ENCODE results near the gene MRPL39.

The MRPL39 gene

DNA sequence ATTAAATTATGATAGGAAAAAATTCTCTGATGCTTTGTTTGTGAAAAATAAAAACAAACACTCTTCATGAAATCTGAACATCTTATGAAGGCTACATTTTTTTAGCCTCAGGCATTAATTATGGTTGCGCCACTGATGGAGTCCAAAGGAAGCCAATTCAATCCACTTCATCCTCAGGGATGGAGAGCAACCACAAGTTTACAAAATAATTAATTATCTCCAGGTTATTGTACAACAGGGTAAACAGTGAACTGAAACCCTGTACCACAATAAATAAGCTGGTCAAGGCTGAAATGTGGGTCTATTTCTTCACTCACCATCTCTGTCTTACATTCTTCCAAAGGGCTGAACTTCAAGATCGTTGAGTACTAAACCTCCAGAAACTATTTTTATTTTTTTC lies 49.2 kb downstream of the MRPL39 start:
- H3K4me3 ChIP-seq (ENCODE audit: low read depth, low read length): no peak overlapping the region
- DNase-seq (ENCODE audit: low read depth): no peak
- TF ChIP-seq, protein P1, sequence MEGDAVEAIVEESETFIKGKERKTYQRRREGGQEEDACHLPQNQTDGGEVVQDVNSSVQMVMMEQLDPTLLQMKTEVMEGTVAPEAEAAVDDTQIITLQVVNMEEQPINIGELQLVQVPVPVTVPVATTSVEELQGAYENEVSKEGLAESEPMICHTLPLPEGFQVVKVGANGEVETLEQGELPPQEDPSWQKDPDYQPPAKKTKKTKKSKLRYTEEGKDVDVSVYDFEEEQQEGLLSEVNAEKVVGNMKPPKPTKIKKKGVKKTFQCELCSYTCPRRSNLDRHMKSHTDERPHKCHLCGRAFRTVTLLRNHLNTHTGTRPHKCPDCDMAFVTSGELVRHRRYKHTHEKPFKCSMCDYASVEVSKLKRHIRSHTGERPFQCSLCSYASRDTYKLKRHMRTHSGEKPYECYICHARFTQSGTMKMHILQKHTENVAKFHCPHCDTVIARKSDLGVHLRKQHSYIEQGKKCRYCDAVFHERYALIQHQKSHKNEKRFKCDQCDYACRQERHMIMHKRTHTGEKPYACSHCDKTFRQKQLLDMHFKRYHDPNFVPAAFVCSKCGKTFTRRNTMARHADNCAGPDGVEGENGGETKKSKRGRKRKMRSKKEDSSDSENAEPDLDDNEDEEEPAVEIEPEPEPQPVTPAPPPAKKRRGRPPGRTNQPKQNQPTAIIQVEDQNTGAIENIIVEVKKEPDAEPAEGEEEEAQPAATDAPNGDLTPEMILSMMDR (IDR thresholded peaks at IDR 0.05; ENCODE audit: control insufficient read depth, extremely low read depth, insufficient read depth): no peak

GRCh38 chr21:25557180-25557579 lies 50.1 kb downstream of the MRPL39 start:
- TF ChIP-seq, protein P1 (IDR thresholded peaks at IDR 0.05; ENCODE audit: control insufficient read depth, extremely low read depth, insufficient read depth): no peak
- no peak overlapping the region for H3K4me3 ChIP-seq (ENCODE audit: low read depth, low read length)
- no peak for DNase-seq (ENCODE audit: low read depth)

GRCh38 chr21:25556091-25556490 lies 51.2 kb downstream of the MRPL39 start:
- DNase-seq (ENCODE audit: low read depth): no peak
- TF ChIP-seq, protein P1 (IDR thresholded peaks at IDR 0.05; ENCODE audit: control insufficient read depth, extremely low read depth, insufficient read depth): no peak
- no peak overlapping the region for H3K4me3 ChIP-seq (ENCODE audit: low read depth, low read length)

GRCh38 chr21:25555492-25555891 lies 51.8 kb downstream of the MRPL39 start:
- no peak overlapping the region for H3K4me3 ChIP-seq (ENCODE audit: low read depth, low read length)
- TF ChIP-seq, protein P1 (IDR thresholded peaks at IDR 0.05; ENCODE audit: control insufficient read depth, extremely low read depth, insufficient read depth): no peak
- DNase-seq (ENCODE audit: low read depth): no peak

DNA sequence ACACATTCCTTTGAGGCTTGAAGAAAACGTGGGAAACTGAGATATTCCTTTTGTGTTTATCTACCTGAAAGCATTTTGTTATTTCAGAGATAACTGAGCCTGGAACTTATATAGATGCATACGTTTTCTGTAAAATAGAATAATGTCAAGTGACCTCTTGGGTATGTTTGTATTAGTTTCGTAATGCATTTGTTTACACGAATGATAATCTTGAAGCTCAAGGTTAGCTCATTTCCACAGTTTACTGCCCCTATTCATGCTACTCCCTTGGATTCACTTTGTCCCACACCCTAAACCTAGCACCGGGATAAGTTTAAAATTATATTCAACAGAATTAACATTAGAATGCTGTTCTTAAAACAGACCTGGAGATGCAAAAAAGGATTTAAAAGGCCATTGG lies 54.4 kb downstream of the MRPL39 start:
- H3K4me3 ChIP-seq (ENCODE audit: low read depth, low read length): no peak overlapping the region
- DNase-seq (ENCODE audit: low read depth): no peak
- TF ChIP-seq, protein P1 (IDR thresholded peaks at IDR 0.05; ENCODE audit: control insufficient read depth, extremely low read depth, insufficient read depth): no peak

DNA sequence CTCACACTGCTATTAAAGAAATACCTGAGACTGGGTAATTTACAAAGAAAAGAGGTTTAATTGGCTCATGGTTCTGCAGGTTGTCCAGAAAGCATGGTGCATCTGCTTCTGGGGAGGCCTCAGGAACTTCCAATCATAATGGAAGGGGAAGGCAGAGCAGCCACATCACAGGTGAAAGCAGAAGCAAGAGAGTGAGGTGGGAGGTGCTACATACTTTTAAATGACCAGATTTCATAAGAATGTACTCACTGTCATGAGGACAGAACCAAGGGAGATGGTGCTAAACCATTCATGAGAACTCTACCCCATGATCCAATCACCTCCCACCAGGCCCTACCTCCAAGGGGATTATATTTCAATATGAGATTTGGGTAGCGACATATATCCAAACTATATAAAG lies 55.7 kb downstream of the MRPL39 start:
- DNase-seq (ENCODE audit: low read depth): no peak
- TF ChIP-seq, protein P1 (IDR thresholded peaks at IDR 0.05; ENCODE audit: control insufficient read depth, extremely low read depth, insufficient read depth): no peak
- no peak overlapping the region for H3K4me3 ChIP-seq (ENCODE audit: low read depth, low read length)

DNA sequence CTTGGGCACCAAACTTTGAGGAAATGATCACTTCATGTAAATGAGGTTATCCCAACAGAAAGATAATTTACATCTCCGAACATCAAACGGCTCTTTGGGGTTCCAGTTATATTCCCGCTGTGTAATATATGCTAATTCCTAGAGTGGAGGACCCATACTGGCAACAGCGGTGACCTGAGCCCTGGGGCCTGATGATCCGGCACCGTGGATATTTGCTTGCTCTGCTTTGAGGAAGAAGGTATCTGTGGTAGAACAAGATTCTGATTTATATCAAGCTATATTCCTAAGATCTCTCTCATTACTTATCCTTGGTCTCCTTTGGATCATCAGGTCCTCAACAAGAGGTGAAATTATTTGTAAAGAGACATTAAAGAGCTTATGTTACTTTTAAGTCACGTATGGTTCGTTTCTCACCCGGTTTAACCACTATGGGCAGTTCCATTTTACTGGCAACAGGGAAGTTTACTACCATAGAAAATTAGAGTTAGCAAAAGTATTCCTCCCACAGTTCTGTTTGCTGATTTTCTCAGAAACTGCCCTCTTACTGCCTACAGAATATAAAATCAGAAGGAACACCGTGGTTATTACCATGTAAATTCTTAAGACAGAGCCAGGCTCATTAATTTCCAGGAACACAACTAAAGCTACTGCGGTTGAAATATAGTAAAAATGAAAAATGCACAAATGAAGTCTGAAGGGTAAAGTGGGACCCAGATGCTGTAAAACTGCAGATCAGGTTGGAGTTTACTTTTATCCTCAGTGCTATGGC lies 56.7 kb downstream of the MRPL39 start:
- DNase-seq (ENCODE audit: low read depth): no peak
- TF ChIP-seq, protein P1 (IDR thresholded peaks at IDR 0.05; ENCODE audit: control insufficient read depth, extremely low read depth, insufficient read depth): no peak
- H3K4me3 ChIP-seq (ENCODE audit: low read depth, low read length): no peak overlapping the region

All from LNCaP clone FGC (cell line).